ENCODE results near the gene KSR1. TPM values are rescaled to one million over a fixed set of nuclear protein-coding genes. Genes with fewer than 3 reads are reported as not detected.

The KSR1 gene
- total RNA-seq, 4 donors from 2014 or later = 10.0 to 15.2 (median 13.9) TPM

DNA sequence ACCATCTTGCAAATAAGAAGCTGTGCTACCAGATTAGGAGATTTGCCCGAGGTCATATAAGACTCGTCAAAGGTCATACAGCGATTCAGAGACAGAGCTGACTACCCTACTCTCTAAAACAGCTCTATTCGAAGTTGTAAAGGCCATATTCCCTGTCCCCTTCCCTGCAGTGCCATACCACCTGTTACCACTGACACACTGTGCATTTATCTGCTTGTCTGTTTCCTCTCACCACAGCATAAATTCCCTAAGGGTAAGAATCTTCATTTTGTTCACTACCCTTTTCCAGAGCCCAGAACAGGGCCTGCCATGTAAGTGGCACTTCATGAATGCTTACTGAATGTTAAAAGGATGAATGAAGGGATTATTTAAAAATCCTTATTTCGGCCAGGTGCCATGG, 3.4 kb upstream of the KSR1 start:
- Histone ChIP-seq H3K9me3 (no peaks in the 10 kb centered on the region), H3K4me3 (no peak overlapping the region), H3K36me3 (no peaks in the 10 kb centered on the region), H3K4me1 (peaks cover 0 to 20% (median 5%) of the 10 kb centered on the region in 3 donors), H3K27me3 (no peaks in the 10 kb centered on the region), H3K27ac (no peak overlapping the region)
- no peak for TF ChIP-seq POLR2AphosphoS5 (IDR thresholded peaks at IDR 0.05)
- TF ChIP-seq, protein P1, sequence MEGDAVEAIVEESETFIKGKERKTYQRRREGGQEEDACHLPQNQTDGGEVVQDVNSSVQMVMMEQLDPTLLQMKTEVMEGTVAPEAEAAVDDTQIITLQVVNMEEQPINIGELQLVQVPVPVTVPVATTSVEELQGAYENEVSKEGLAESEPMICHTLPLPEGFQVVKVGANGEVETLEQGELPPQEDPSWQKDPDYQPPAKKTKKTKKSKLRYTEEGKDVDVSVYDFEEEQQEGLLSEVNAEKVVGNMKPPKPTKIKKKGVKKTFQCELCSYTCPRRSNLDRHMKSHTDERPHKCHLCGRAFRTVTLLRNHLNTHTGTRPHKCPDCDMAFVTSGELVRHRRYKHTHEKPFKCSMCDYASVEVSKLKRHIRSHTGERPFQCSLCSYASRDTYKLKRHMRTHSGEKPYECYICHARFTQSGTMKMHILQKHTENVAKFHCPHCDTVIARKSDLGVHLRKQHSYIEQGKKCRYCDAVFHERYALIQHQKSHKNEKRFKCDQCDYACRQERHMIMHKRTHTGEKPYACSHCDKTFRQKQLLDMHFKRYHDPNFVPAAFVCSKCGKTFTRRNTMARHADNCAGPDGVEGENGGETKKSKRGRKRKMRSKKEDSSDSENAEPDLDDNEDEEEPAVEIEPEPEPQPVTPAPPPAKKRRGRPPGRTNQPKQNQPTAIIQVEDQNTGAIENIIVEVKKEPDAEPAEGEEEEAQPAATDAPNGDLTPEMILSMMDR (IDR thresholded peaks at IDR 0.05) = no peak
- 71 to 72% methylated on average over 4 to 5 of the region's 5 CpGs for WGBS, 2 donors (ENCODE audit: low coverage in 1 of 2)
- no peak for ATAC-seq

DNA sequence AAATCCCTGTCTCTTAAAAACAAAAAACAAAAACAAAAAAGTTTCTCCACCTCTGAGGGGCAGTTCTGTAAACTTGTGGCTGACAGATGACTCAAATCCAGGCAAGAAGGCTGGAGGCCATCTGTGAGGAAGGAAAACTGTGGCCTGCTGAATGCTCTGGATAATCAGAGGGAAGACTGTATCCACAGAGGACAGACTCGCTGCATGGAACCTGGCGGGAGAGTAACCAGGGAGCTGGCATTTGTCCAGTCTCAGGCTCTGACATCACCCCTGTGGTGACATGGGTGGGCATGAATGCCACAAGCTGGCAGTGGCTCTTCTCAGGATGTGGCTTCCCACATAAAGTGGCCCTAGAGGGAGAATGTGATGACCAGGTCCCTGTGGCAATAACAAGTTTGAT, 2.8 kb upstream of the KSR1 start:
- Histone ChIP-seq H3K27me3 (no peaks in the 10 kb centered on the region), H3K36me3 (no peaks in the 10 kb centered on the region), H3K27ac (no peak overlapping the region), H3K4me3 (no peak overlapping the region), H3K9me3 (no peaks in the 10 kb centered on the region), H3K4me1 (peaks cover 0 to 26% (median 12%) of the 10 kb centered on the region in 3 donors)
- 100% methylated on average over 1 of the region's 2 CpGs; no CpG with 5 or more reads in 1 of the 2 donors for WGBS, 2 donors (ENCODE audit: low coverage in 1 of 2)
- no peak for TF ChIP-seq EP300 (IDR thresholded peaks at IDR 0.05)
- TF ChIP-seq POLR2A (IDR thresholded peaks at IDR 0.05) = no peak
- no peak for TF ChIP-seq POLR2AphosphoS5 (IDR thresholded peaks at IDR 0.05)
- TF ChIP-seq, protein P1 (IDR thresholded peaks at IDR 0.05) = no peak
- ATAC-seq = no peak

DNA sequence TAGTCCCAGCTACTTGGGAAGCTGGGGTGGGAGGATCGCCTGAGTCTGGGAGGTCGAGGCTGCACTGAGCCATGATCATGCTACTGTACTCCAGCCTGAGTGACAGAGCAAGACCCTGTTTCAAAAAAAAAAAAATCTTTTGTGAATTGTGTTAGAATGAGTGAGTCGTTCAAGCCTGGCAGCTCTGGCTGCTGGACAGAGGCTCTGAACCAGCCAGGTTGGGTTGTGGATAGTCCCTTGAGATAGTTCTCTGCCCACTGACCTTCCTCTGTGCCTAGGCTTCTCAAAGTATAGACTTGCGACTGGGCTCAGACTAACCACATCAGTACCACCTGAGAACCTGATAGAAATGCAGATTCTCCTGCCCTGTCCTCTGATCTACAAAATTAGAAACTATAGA, 2.2 kb upstream of the KSR1 start:
- Histone ChIP-seq H3K4me3 (no peak overlapping the region), H3K36me3 (no peaks in the 10 kb centered on the region), H3K4me1 (peaks cover 0 to 32% (median 15%) of the 10 kb centered on the region in 3 donors), H3K27ac (no peak overlapping the region), H3K27me3 (no peaks in the 10 kb centered on the region), H3K9me3 (no peaks in the 10 kb centered on the region)
- no peak for TF ChIP-seq POLR2AphosphoS5 (IDR thresholded peaks at IDR 0.05)
- no peak for TF ChIP-seq POLR2A (IDR thresholded peaks at IDR 0.05)
- no peak for TF ChIP-seq EP300 (IDR thresholded peaks at IDR 0.05)
- TF ChIP-seq, protein P1 (IDR thresholded peaks at IDR 0.05) = no peak
- no peak for ATAC-seq
- WGBS, 2 donors (ENCODE audit: low coverage in 1 of 2) = 83 to 100% methylated on average over 1 to 4 of the region's 4 CpGs

DNA sequence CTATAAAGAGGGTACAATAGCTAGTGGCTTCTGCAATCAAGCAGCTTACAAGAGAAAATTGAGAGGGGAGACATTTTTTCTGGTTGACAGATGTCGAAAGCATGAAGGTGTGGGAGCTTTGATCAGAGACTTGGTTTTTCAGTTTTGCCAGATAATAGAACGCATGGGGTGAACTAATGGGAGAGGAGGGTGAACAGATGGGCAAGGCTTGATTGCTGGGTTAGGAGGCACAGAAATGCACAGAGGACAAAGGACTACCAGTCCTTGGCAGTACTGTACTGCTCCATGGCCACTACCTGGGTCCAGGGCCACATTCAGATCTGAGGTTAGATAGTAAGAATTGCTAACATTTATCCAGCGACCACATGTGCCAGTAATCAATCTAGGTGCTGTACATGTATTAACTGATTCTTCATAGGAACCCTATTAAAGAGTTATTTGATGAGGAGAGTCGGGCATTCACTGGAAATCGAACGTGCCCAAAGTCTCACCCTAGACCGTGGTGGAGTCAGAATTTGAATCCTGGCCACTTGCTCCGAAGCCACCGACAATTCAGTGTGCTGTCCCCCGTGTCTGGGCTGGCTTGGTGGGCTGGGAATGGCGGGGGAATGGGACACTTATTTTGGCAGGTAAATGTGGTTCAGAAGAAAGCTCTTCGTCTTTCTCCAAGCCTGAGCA, 873 bp upstream of the KSR1 start:
- H3K27ac ChIP-seq = peak overlapping the region; percentile 62 to 92 (median 86)
- peaks cover 0 to 32% (median 15%) of the 10 kb centered on the region in 3 donors for H3K4me1 ChIP-seq
- 21 to 43% methylated on average over 4 to 12 of the region's 12 CpGs for WGBS, 2 donors (ENCODE audit: low coverage in 1 of 2)
- H3K27me3 ChIP-seq = no peaks in the 10 kb centered on the region
- peak overlapping the region; percentile 85 to 91 for H3K4me3 ChIP-seq
- no peaks in the 10 kb centered on the region for H3K9me3 ChIP-seq
- no peaks in the 10 kb centered on the region for H3K36me3 ChIP-seq
- ATAC-seq = no peak
- TF ChIP-seq POLR2A (IDR thresholded peaks at IDR 0.05) (no peak), POLR2AphosphoS5 (IDR thresholded peaks at IDR 0.05) (no peak), EP300 (IDR thresholded peaks at IDR 0.05) (no peak)
- TF ChIP-seq, protein P1 (IDR thresholded peaks at IDR 0.05) = no peak
